Measurements from ENCODE around the gene CDT1.

- TF ChIP-seq CTCF (IDR thresholded peaks at IDR 0.05) (no peak), POLR2A (IDR thresholded peaks at IDR 0.05) (no peak), EP300 (IDR thresholded peaks at IDR 0.05) (no peak)
These were observed 38.1 kb downstream of the CDT1 start for GRCh38 chr16:88841521-88842307.
